GM21526 (cell line): ENCODE data around the gene PERM1.
A peak's percentile ranks its signal among the peaks of the same experiment; 100 is the strongest.
"Not testable (repeated sequence)": the region's sequence is repeated elsewhere in the genome, so short reads cannot be mapped to it uniquely, and the experiment has no call there.

Experiments
- ATAC-seq: cut with Tn5 transposase; IDR thresholded peaks from one replicate; pipeline ENCODE4 v1.9.1; 2021; ENCODE audit warnings: moderate library complexity; ENCODE audit not compliant: unreplicated experiment, low FRiP score

Gene PERM1

GRCh38 chr1:1014799-1015681 lies 33.1 kb upstream of the PERM1 start:
- ATAC-seq, result no peak

GRCh38 chr1:1013922-1014648 lies 32.2 kb upstream of the PERM1 start:
- no peak for ATAC-seq

- ATAC-seq, result peak; percentile 60
Observed at GRCh38 chr1:1013105-1013921, 31.4 kb upstream of the PERM1 start, which contains the start of gene ISG15. ISG15 (plus strand) TSS chr1:1013497; CDS start chr1:1013574, 77 bp downstream.

GRCh38 chr1:1012736-1013104 lies 30.8 kb upstream of the PERM1 start:
- ATAC-seq, result not testable (repeated sequence)

GRCh38 chr1:1011396-1011949 lies 29.6 kb upstream of the PERM1 start:
- ATAC-seq, result no peak

GRCh38 chr1:1010131-1010530 lies 28.2 kb upstream of the PERM1 start:
- ATAC-seq, result not testable (repeated sequence)

- no peak for ATAC-seq
Observed at GRCh38 chr1:1006305-1007159, 24.6 kb upstream of the PERM1 start.

GRCh38 chr1:1005774-1006304 lies 23.9 kb upstream of the PERM1 start:
- no peak for ATAC-seq

GRCh38 chr1:1004780-1005697 lies 23.1 kb upstream of the PERM1 start:
- ATAC-seq, result no peak

- no peak for ATAC-seq
Observed at GRCh38 chr1:1004420-1004779, 22.5 kb upstream of the PERM1 start.

GRCh38 chr1:1003618-1004419 lies 21.9 kb upstream of the PERM1 start:
- ATAC-seq, result no peak

GRCh38 chr1:1001057-1001783 lies 19.3 kb upstream of the PERM1 start:
- ATAC-seq, result no peak

- ATAC-seq, result no peak
Observed at GRCh38 chr1:1000357-1001056, 18.6 kb upstream of the PERM1 start.

GRCh38 chr1:999725-1000356 lies 17.9 kb upstream of the PERM1 start, which contains the start of gene HES4:
HES4 (minus strand) TSS chr1:1000097; CDS start chr1:999973, 124 bp downstream.
- no peak for ATAC-seq

GRCh38 chr1:998995-999724 lies 17.3 kb upstream of the PERM1 start:
- ATAC-seq, result no peak
